Mucosa of descending colon (tissue), 3 donors: Measurements from ENCODE around the gene POU1F1. TPM values are rescaled to one million over a fixed set of nuclear protein-coding genes. Genes with fewer than 3 reads are reported as not detected.
A peak's percentile ranks its signal among the peaks of the same experiment; 100 is the strongest.
"Not testable (repeated sequence)": the region's sequence is repeated elsewhere in the genome, so short reads cannot be mapped to it uniquely, and the experiment has no call there.

ENCODE experiments used
- ATAC-seq: fragments of 200-7000 bp; cut with Tn5 transposase; one replicate; pipeline ENCODE4 v1.9.1; 2020; ENCODE audit warnings: mild to moderate bottlenecking, moderate library complexity
- DNase-seq, 3 donors: peaks; one replicate each; pipeline ENCODE4 v3.0.0-alpha.2; 2020
- H3K36me3 ChIP-seq: fragments of 200-600 bp; one replicate; pipeline ENCODE4 v1.8.0; 2021; ENCODE audit warnings: low read depth, mild to moderate bottlenecking
- H3K4me1 ChIP-seq: fragments of 200-600 bp; one replicate; pipeline ENCODE4 v1.8.0; 2021; ENCODE audit warnings: low read depth, mild to moderate bottlenecking
- H3K4me3 ChIP-seq: fragments of 200-600 bp; one replicate; pipeline ENCODE4 v1.8.0; 2021; ENCODE audit warnings: mild to moderate bottlenecking
- H3K9me3 ChIP-seq: fragments of 200-600 bp; one replicate; pipeline ENCODE4 v1.8.0; 2021; ENCODE audit warnings: mild to moderate bottlenecking
- CTCF ChIP-seq: fragments of 200-600 bp; IDR thresholded peaks from one replicate; pipeline ENCODE4 v1.8.0; 2022; ENCODE audit warnings: antibody characterized with exemption, mild to moderate bottlenecking
- intact Hi-C, 2 donors: fragments of 100-400 bp; cut with DNase I in 1 of 2; cut with micrococcal nuclease in 1 of 2; formaldehyde crosslinking; loops; one replicate each; pipeline versions ENCODE4 v1.11.0 to v1.11.1; 2022; cut with DNase I, micrococcal nuclease
- total RNA-seq, 3 donors: library from RNA; stranded (reverse); fragmentation: NEBNext Ultra II Directional in 2 of 3; extraction: Animal tissue kit (Norgen Biotek cat#: 25700) in 2 of 3; gene quantifications; one replicate each; pipeline versions ENCODE4 v1.2.1 to v1.2.4, GENCODE V29; 2021 to 2023
- donor health status: DM: no; HTN: no; CAD: no; lungs with moderate emphysema.
- donor health status: DM: no; HTN: no; CAD: no.
- donor health status: DM: no; HTN: yes; CAD: no.

Gene POU1F1
- total RNA-seq, 3 donors from 2014 or later, result not detected

- no peak for TF ChIP-seq CTCF
- Histone ChIP-seq H3K4me3 (no peak overlapping the region), H3K4me1 (no peaks in the 10 kb centered on the region), H3K36me3 (no peaks in the 10 kb centered on the region), H3K9me3 (no peaks in the 10 kb centered on the region)
- intact Hi-C loops, result no loop called here
- ATAC-seq, result no peak
- no peak for DNase-seq
Observed at GRCh38 chr3:87250009-87250408, 26.4 kb downstream of the POU1F1 start.

GRCh38 chr3:87248831-87249230, 27.6 kb downstream of the POU1F1 start:
- DNase-seq (no peak), ATAC-seq (no peak)
- no peak for TF ChIP-seq CTCF
- H3K4me1 ChIP-seq, result no peaks in the 10 kb centered on the region
- H3K9me3 ChIP-seq, result no peaks in the 10 kb centered on the region
- no peak overlapping the region for H3K4me3 ChIP-seq
- H3K36me3 ChIP-seq, result no peaks in the 10 kb centered on the region
- intact Hi-C loops, result no loop called here

DNA sequence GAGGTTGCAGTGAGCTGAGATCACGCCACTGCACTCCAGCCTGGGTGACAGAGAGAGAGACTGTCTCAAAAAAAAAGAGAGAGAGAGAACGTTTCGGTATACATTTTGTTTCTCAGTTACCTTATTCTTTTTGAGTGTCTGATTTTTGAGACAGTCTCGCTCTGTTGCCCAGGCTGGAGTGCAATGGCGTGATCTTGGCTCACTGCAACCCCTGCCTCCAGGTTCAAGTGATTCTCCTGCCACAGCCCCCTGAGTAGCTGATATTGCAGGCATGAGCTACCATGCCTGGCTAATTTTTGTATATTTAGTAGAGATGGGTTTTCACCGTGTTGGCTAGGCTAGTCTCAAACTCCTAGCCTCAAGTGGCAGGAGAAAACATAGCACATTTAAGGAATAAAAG, 28.2 kb downstream of the POU1F1 start:
- H3K36me3 ChIP-seq, H3K9me3 ChIP-seq, H3K4me3 ChIP-seq, ATAC-seq, DNase-seq, intact Hi-C loops, H3K4me1 ChIP-seq: not testable (repeated sequence)

DNA sequence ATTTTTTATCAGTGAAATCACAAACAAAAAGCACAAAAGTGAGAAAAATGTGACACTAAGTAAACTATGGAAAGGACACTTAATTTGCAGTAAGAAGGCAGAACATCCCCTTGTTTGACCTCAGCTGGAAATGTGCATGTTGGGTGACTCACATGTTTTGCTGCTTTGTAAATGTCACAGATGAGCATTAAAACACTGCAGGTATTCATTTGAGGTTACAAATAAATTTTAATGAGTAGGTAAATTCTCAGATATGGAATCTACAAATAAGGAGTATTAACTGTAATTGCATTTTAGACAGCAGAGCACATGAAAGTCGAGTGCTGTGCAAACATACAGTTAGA, 29.0 kb downstream of the POU1F1 start:
- H3K36me3 ChIP-seq, result no peaks in the 10 kb centered on the region
- intact Hi-C loops, result no loop called here
- TF ChIP-seq CTCF, result no peak
- no peaks in the 10 kb centered on the region for H3K9me3 ChIP-seq
- H3K4me1 ChIP-seq, result no peaks in the 10 kb centered on the region
- no peak for DNase-seq
- H3K4me3 ChIP-seq, result no peak overlapping the region
- ATAC-seq, result no peak

GRCh38 chr3:87246662-87247429, 29.5 kb downstream of the POU1F1 start:
- Histone ChIP-seq H3K4me3 (no peak overlapping the region), H3K36me3 (no peaks in the 10 kb centered on the region), H3K9me3 (no peaks in the 10 kb centered on the region), H3K4me1 (no peaks in the 10 kb centered on the region)
- ATAC-seq (no peak), DNase-seq (no peak)
- intact Hi-C loops, result no loop called here
- TF ChIP-seq CTCF, result no peak

DNA sequence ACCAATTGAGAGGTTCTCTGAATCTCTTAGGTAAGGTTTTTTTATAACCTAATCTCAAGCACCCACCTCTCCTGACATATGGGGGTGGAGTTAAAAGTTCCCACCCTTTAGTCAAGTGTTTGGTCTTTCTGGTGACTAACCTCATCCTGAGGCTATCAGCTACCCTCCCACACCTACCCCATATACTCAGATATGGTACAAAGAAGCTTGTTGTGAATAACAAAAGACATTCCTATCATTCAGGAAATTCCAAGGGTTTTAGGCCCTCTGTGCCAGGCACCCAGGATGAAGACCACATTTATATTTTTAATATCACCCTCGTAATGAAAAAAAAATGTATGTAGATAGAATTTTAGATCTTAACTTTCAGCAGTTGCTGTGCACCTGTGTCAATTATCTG, 40.3 kb downstream of the POU1F1 start:
- Histone ChIP-seq H3K4me1 (no peaks in the 10 kb centered on the region), H3K36me3 (no peaks in the 10 kb centered on the region), H3K9me3 (no peaks in the 10 kb centered on the region), H3K4me3 (no peak overlapping the region)
- intact Hi-C loops, result no loop called here
- TF ChIP-seq CTCF, result no peak
- no peak for DNase-seq
- peak; percentile 15 for ATAC-seq
